Ishikawa (cell line): ENCODE measurements around the gene C19orf38.

Experiments
- CEBPB ChIP-seq: IDR thresholded peaks from 2 replicates; pipeline ENCODE4 v1.6.1; 2012
- EGR1 ChIP-seq: IDR thresholded peaks from 2 replicates; pipeline ENCODE4 v1.6.1; 2012
- EP300 ChIP-seq: IDR thresholded peaks from 2 replicates; pipeline ENCODE4 v1.6.1; 2012; ENCODE audit warnings: borderline replicate concordance
- FOXM1 ChIP-seq: IDR thresholded peaks from 2 replicates; pipeline ENCODE4 v1.6.1; 2012; ENCODE audit warnings: low read depth, borderline replicate concordance
- NFIC ChIP-seq: IDR thresholded peaks from 2 replicates; pipeline ENCODE4 v1.6.1; 2012
- RAD21 ChIP-seq: IDR thresholded peaks from 2 replicates; pipeline ENCODE4 v1.6.1; 2012; ENCODE audit warnings: low read depth
- TAF1 ChIP-seq: IDR thresholded peaks from 2 replicates; pipeline ENCODE4 v1.6.1; 2012; ENCODE audit warnings: low read depth, mild to moderate bottlenecking
- TCF12 ChIP-seq: IDR thresholded peaks from 2 replicates; pipeline ENCODE4 v1.6.1; 2012; ENCODE audit warnings: low read depth
- TEAD4 ChIP-seq: IDR thresholded peaks from 2 replicates; pipeline ENCODE4 v1.6.1; 2012
- YY1 ChIP-seq: IDR thresholded peaks from 2 replicates; pipeline ENCODE4 v1.6.1; 2012; ENCODE audit warnings: low read depth
- TF ChIP-seq, protein P1 (sequence below): IDR thresholded peaks from 2 replicates; pipeline ENCODE4 v1.6.1; 2012
- TF ChIP-seq, protein P2 (sequence below): IDR thresholded peaks from 2 replicates; pipeline ENCODE4 v1.6.1; 2012; ENCODE audit warnings: low read depth, mild to moderate bottlenecking

- TF ChIP-seq YY1 (0 out of 2 replicates have a peak, but pooled peaks have one; percentile 18), EP300 (peak; percentile 58; the same call in 1 of the 2 replicates), TEAD4 (peak; percentile 21), TCF12 (peak; percentile 53; the same call in 1 of the 2 replicates), RAD21 (no peak), TAF1 (no peak), CEBPB (no peak), EGR1 (no peak), NFIC (peak; percentile 65), FOXM1 (no peak)
- TF ChIP-seq, protein P1, sequence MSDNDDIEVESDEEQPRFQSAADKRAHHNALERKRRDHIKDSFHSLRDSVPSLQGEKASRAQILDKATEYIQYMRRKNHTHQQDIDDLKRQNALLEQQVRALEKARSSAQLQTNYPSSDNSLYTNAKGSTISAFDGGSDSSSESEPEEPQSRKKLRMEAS: peak; percentile 47
- TF ChIP-seq, protein P2, sequence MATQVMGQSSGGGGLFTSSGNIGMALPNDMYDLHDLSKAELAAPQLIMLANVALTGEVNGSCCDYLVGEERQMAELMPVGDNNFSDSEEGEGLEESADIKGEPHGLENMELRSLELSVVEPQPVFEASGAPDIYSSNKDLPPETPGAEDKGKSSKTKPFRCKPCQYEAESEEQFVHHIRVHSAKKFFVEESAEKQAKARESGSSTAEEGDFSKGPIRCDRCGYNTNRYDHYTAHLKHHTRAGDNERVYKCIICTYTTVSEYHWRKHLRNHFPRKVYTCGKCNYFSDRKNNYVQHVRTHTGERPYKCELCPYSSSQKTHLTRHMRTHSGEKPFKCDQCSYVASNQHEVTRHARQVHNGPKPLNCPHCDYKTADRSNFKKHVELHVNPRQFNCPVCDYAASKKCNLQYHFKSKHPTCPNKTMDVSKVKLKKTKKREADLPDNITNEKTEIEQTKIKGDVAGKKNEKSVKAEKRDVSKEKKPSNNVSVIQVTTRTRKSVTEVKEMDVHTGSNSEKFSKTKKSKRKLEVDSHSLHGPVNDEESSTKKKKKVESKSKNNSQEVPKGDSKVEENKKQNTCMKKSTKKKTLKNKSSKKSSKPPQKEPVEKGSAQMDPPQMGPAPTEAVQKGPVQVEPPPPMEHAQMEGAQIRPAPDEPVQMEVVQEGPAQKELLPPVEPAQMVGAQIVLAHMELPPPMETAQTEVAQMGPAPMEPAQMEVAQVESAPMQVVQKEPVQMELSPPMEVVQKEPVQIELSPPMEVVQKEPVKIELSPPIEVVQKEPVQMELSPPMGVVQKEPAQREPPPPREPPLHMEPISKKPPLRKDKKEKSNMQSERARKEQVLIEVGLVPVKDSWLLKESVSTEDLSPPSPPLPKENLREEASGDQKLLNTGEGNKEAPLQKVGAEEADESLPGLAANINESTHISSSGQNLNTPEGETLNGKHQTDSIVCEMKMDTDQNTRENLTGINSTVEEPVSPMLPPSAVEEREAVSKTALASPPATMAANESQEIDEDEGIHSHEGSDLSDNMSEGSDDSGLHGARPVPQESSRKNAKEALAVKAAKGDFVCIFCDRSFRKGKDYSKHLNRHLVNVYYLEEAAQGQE: no peak
These were observed 40.2 kb downstream of the C19orf38 start for GRCh38 chr19:10888421-10888866.
